DMS114 treated with DMSO at 0.1 percent for 48 hours (cell line): ENCODE measurements around the gene WDR74.
"Not testable (repeated sequence)": the region's sequence is repeated elsewhere in the genome, so short reads cannot be mapped to it uniquely, and the experiment has no call there.

Experiments
- DNase-seq: peaks from one replicate; lab custom pipeline; 2025; ENCODE audit not compliant: unreplicated experiment; lab: John Stamatoyannopoulos, UW

WDR74 gene

DNA sequence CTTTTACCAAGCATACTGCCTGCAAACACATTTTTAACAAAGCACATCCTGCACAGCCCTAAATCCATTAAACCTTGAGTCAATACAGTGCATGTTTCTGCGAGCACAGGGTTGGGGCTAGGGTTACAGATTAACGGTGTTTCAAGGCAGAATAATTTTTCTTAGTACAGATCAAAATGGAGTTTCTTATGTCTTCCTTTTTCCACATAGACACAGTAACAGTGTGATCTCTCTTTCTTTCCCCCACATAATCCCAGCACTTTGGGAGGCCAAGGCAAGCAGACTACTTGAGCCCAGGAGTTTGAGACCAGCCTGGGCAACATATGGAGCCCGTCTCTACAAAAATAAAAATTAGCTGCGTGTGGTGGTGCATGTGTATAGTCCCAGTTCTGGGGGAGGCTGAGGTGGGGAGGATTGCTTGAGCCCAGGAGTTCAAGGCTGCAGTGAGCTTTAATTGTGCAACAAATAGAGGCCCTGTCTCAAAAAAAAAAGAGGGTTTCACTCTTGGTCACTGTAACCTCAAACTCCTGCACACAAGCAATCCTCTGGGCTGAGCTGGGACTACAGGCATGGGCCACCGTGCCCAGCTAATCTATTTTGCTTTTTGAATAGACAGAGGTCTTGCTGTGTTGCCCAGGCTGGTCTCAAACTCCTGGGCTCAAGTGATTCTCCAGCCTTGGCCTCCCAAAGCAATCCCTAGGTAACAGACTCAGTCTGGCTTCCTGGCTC lies 21.6 kb upstream of the WDR74 start:
- DNase-seq = no peak

DNA sequence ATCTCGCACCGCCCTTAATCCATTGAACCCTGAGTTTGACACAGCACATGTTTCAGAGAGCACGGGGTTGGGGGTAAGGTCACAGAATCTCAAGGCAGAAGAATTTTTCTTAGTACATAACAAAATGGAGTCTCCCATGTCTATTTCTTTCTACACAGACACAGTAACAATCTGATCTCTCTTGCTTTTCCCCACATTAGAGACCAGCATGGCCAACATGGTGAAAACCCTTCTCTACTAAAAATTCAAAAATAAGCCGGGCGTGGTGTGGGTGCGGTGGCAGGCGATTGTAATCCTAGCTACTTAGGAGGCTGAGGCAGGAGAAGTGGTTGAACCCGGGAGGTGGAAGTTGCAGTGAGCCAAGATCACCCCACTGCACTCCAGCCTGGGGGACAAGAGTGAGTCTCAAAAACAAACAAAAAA lies 19.9 kb upstream of the WDR74 start:
- not testable (repeated sequence) for DNase-seq

DNA sequence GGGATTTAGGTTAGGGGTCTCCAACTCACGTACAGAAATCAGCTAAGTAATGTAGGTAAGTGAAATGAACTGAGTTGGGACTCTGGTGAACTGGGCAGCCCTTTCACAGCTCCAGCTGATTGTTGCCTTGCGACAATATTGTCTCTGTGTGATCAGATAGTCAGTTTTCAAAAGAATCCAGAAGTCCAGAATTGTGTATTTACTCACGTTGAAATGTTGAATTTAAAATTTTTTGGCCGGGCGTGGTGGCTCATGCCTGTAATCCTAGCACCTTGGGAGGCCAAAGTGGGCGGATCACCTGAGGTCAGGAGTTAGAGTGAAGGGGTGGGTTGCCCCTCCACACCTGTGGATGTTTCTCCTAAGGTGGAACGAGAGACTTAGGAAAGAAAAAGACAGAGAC lies 18.8 kb upstream of the WDR74 start:
- DNase-seq = no peak

DNA sequence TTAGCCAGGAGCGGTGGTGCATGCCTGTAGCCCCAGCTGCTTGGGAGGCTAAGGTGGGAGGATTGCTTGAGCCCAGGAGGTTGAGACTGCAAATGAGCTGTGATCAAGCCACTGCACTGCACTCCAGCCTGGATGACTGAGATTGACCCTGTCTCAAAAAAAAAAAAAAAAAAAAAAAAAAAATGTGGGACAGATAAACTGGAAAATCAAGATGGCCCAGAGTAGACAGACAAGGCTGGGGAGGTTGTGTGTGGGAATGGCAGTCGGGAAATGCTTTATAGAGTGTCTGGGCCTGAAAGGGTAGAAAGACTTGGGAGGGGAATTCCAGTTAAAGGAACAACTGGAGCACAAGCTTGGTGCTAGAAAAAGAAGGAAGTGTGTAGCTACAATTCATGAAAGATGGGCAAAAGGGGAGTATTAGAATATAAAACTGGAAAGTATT lies 18.2 kb upstream of the WDR74 start:
- DNase-seq = no peak

DNA sequence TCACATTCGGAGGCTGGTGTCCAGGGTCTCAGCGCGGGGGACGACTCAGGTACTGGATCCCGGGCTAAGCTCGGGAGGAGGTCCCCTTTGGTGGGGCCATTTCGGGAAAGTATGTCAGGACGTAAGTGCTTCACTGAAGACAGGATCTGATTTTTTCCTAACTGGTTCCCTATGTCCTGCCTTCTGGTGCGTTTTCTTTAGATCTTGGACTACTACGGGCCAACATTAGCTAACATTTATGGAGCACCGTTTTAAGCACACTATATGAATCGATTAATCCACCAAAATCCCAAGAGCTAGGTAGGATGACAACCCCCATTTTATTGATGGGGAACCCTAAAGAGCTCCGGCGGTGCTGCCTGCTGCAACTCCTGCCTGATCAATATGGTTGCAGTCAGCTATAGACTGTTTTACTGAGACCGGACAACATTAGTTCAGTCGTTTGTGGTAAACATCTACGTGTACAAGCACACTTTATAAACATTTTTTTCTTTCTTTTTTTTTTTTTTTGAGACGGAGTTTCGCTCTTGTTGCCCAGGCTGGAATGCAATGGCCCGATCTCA lies 17.0 kb upstream of the WDR74 start:
- DNase-seq = no peak

DNA sequence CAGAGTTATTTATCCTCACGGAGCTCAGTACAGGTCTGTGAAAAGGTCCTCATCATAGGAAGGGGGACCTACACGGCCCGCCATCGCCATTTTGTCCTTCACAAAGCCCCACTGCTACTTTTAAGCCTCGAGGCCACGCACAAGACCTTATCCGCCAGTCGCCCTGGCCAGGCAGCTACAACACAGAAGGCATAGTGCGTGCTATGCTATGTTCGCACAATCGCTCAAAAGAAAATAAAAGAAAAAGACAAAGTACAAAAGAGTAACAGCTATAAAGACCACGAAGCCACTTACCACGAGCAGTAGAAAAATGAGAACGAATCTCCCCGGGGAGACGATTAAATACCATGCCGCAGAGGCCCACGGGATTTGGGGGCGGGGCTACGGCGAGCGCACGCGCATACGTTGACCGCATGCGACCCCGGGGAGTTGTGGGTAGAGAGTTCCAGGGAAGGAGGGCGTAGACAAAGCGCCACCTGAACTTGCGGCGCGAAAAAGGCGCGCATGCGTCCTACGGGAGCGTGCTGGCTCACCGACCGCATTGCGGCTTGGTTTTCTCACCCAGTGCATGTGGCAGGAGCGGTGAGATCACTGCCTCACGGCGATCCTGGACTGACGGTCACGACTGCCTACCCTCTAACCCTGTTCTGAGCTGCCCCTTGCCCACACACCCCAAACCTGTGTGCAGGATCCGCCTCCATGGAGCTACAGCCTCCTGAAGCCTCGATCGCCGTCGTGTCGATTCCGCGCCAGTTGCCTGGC lies 16.4 kb upstream of the WDR74 start:
- peak; percentile 95 for DNase-seq

DNA sequence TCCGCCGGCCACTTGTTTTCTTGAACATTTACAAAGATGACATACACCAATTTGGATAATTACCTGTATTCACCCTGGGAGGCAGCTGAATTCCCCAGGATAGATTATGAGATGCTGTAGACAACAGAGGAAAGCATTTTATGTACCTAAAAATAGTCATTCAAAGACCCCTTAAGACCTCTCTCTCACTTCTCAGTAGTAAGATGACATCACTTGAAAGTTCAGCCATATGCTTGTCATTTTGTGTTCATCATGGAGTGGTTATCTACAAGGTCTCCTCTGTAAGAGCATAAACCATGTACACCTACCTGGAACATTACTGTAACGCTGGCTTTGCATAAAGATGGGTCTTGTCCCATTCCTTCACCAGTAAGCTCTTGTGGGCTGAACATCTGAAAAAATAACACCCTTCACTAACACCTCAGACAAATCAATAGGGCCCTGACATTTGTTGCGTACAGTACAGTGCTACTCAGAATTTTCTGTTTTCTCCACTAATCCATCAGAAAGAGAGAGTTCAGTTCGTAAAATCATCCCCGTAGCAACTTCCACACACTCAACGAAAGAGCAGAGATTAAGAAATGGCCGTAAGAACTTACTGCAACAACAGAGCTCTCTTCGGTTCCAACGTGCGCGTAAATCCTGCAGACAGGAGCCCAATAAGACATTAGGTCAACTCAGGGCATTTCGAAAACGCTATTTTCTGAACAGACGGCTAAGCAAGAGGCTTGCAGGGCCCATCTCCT lies 15.6 kb upstream of the WDR74 start:
- DNase-seq = no peak

DNA sequence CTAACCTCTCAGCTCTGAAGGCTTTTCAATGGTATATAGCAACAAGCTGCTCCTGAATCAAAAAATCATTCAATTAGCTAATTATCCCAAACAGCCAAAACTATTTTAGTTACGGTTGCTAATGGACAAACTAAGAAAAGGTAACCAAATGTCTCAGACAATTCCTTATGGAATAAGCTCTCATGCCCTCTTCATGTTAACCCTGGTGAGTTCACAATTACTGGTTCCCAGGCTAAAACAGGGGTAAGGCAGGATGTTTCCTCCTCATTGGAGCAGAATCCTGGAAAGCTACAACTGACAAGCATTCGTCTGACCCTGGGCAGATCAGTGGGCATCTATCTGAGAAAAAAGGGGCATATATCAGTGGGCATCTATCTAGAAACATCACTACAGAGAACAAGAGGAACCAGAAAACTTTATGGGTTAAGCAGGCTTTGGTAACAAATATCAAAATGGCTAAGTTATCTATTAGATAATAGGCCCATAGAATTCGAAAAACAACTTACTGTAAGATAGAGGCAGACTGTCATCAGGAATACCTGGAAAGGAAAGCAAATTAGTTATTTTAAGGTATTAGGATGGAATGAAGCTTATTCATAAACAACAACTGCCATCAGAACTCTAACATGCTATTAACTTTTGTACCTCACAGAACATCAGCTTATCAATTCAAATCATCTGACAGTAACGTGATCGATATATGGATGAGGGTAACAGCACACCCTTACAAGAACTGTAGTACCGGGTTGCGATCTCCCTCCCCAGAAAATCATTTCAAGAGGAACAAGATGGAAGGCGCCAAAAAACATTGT lies 14.8 kb upstream of the WDR74 start:
- no peak for DNase-seq

DNA sequence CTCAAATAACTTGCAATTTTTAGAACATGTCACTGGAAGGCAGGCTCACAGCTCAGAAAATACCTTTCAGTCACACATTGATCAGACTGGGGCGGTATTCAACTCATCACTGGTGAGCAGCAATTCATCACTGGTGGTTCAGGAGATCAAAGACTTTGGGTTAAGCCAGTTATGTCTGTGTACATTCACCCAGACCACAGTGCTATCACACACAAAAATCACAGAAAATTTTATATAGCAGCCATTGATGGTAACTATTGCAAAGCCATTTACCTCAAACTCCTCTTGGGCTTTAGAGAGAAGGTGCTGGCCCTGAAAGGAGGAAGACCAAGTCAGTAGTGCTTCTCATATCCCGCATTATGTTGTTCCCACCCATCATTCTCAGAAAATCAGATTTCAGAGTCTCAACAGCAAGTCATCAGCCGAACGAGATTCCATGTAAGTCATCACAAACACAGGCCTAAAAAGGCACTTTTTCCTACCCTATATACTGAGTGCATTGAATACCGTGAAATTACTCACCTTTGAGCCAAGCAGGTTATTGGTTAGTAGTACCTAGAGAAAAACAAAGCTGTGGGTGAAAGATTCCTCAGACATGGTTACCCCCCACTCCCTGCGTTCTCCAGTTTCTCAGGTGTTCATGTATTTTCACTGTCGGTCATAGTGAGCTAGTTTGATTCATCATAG lies 14.0 kb upstream of the WDR74 start:
- DNase-seq = no peak

DNA sequence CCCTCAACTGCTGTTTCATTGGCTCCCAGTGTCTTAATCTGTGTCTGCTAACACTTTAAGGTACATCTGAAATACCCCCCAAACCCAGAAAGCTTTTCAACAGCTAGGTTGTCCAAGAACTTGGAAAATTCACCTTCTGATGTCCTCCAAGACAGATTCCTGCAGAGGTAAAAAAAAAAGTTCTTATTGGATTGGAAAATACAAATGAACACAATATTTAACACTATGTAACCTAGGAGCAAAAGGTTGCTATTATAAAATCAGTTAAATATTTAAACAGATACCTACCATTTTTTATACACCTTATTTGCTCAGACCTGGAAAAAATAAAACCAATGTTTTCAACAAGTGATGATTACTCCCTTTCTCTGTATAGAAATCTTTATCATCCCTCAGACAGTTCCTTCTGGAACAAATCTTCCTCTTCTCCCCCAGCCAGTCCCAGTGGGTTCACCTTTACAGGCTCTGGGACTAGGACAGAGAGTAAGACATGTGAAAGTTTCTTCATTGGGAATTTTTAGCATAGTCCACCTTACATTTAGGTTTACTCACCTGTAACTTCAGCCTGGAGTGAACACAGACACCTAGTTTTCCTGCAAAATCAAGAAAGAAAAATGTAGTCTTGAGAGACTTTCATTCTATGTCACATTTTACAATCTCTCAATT lies 13.3 kb upstream of the WDR74 start:
- DNase-seq = no peak

DNA sequence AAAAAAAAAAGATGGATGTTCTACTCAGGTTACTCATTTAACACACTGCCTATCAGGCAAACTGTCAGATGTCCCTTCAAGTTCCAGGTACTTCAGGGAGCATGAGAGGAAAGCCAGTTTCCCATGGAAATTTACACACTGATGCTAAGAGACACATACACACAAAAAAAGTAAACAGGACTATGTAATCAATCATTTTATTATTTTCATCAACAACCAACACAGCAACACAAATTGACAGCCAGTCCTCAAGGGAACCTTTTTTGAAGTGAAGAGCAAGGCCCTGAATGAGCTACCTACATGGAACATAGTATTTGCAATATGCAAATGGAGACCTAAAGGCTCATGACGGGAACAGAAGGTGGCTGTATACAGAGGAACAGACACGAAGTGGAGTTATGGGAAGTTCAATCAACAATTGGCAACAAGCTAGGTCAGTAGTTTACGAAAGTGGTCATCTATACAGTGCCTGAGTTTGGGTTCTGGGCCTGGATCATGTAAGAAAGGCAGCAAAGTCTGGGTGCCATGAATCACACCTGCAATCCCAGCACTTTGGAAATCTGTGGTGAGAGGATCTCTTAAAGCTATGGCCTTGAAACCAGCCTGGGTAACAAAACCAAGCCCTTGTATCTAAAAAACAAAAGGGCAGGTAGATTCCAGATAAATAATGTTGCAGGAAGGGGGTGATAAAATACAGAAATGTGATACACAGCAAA lies 12.6 kb upstream of the WDR74 start:
- DNase-seq = no peak

DNA sequence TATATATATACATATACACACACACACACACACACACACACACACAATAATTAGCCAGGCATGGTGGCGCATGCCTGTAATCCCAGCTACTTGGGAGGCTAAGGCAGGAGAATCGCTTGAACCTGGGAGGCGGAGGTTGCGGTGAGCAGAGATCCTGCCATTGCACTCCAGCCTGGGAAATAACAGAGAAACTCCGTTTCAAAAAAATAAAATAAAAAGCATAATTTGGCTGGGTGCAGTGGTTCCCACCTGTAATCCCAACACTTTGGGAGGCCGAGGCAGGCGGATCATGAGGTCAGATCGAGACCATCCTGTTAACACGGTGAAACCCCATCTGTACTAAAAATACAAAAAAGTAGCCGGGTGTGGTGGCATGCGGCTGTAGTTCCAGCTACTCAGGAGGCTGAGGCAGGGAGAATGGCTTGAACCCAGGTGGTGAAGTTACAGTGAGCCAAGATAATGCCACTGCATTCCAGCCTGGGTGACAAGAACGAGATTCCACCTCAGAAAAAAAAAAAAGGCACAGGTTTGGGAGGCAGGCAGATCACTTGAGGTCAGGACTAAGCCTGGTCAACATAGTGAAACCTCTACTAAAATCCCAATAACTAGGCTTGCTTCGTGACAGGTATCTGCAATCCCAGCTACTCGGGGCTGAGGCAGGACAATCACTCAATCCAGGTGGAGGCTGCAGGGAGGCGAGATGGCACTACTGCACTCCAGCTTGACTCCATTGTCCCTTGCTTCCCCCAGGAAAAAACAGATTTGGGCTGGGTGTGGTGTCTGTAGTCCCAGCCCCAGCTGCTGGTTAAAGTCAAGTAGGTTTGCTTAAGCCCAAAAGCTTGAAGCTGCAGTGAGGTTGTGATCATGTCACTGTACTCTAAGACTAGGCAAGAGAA lies 11.8 kb upstream of the WDR74 start:
- DNase-seq = peak; percentile 36

DNA sequence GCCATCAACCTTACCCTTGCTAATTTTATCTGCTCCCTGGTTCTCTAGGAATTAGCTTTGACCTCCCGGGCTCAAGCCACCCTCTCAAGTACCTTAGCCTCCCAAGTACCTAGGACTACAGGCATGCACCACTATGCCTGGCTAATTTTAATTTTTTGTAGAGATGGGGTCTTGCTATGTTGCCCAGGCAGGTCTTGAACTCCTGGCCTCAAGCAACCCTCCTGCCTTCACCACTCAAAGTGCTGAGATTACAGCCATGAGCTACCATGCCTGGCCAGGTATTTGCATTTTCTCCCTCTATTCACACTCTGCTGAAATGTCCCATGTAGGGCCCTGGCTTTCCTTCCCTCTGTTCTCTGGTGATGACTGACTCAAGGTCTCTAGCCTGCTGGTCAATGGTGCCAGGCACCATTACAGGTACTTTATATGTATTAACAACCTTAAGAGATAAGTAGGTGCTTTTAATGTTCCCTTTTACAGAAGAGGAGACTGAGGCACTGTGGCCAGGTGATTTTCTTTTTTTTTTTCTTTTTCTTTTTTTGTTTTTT lies 8.5 kb upstream of the WDR74 start:
- no peak for DNase-seq

DNA sequence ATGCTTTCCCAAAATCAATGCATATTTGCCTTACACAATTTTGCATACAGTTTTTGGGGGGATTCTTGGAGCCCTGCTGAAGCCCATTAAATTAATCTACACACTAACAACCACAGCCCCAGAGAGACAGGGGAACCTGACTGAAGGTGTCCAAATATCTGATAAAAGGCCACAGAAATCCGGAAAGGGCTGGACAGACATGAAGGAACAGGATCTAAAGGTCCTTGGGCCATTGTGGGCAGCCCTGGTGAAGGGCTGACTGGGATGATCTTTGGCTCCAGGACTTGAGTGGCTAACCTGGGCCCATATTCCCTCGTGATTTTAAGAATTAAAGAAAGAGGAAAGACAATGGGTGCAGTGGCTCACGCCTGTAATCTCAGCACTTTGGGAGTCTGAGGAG lies 6.8 kb upstream of the WDR74 start:
- DNase-seq = no peak

DNA sequence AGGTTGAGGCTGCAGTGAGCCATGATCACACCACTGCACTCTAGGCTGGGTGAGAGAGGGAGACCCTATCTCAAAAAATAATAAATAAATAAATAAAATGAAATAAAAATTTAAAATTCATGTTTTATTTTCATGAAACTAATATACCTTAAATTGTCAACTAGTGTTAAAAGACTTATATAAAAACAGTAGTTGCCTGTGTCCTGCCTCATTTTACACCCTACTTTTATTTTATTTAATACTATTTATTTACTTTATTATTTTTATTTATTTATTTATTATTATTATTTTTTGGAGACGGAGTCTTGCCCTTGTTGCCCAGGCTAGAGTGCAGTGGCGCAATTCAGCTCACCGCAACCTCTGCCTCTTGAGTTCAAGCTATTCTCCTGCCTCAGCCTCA lies 4.8 kb upstream of the WDR74 start:
- no peak for DNase-seq

DNA sequence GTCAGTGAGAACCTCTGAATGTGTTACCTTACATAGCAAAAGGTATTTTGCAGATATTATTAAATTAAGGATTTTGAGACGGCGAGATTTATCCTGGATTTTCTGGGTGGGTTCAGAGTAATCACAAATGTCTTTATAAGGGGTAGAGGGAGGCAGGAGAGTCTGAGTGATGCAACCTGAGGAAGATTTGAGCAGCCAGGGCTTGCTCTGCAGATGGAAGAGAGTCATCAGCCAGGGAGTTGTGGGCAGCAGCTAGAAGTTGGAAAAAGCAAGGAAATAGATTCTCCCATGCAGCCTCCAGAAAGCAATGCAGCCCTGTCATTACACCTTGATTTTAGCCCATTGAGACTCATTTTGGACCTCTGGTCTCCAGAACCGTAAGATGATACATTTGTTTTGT lies 4.1 kb upstream of the WDR74 start:
- no peak for DNase-seq

DNA sequence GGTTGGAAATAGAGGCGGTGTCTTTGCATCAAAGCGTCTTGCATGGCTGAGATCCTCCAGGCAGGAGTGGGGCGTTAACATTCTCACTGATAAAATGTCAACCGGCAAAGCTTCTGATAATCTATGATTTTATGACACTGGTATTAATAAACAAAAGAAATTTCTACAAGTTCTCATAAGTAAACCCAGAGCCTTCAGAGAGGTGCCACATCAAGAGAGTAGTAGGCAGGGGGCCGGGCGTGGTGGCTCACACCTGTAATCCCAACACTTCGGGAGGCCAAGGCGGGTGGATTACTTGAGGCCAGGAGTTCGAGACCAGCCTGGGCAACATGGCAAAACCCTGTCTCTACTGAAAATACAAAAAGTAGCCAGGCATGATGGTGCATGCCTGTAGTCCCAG lies 3.5 kb upstream of the WDR74 start:
- DNase-seq = not testable (repeated sequence)
